ENCODE results near the gene SMPD2. TPM values are rescaled to one million over a fixed set of nuclear protein-coding genes. Genes with fewer than 3 reads are reported as not detected.

The SMPD2 gene
- total RNA-seq, 1 experiment from 2014 or later = 14.7 TPM

DNA sequence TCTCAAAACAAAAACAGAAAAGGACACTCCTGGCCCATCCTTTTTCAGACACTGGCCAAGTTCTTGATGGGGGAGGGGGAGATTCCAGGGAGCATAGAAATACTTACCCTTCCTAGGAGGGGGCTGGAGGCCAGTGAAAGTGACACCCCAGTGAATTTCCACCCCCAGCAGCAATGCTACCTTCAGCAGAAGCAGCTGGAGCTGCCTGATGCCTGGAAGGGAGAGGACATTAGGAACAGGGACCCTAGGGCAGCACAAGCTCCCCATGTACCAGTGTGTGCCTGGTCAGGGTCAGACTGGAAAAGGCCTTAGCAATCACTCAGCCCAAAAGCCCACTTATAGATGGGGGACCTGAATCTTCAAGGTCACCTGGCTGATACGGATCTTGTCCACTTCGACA, 12.6 kb downstream of the SMPD2 start:
- no peaks in the 10 kb centered on the region for H3K79me2 ChIP-seq (ENCODE audit: insufficient read depth, low read length)
- H3K9me3 ChIP-seq (ENCODE audit: control insufficient read depth in 1 of 2, insufficient read depth in 1 of 2, low read depth in 1 of 2, low read length in 2 of 2) = no peaks in the 10 kb centered on the region
- RAD21 ChIA-PET (ENCODE audit: low non-redundant PET in 1 of 2, low total read pairs in 2 of 2, uncharacterized antibody in 2 of 2, unreplicated experiment in 2 of 2) = no interaction called here
- POLR2A ChIA-PET = interaction anchor here (1.6 kb wide), 1 partner anchor 12 kb away, joined by 5 read pairs; no protein-coding TSS in a partner anchor
- no peak for TF ChIP-seq SIN3A (IDR thresholded peaks at IDR 0.05; ENCODE audit: low read depth)
- TF ChIP-seq, protein P1, sequence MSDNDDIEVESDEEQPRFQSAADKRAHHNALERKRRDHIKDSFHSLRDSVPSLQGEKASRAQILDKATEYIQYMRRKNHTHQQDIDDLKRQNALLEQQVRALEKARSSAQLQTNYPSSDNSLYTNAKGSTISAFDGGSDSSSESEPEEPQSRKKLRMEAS (IDR thresholded peaks at IDR 0.05) = no peak
- TF ChIP-seq YY1 (IDR thresholded peaks at IDR 0.05; ENCODE audit: extremely low read depth, insufficient replicate concordance, low read depth, low read length) = no peak
- TF ChIP-seq, protein P2, sequence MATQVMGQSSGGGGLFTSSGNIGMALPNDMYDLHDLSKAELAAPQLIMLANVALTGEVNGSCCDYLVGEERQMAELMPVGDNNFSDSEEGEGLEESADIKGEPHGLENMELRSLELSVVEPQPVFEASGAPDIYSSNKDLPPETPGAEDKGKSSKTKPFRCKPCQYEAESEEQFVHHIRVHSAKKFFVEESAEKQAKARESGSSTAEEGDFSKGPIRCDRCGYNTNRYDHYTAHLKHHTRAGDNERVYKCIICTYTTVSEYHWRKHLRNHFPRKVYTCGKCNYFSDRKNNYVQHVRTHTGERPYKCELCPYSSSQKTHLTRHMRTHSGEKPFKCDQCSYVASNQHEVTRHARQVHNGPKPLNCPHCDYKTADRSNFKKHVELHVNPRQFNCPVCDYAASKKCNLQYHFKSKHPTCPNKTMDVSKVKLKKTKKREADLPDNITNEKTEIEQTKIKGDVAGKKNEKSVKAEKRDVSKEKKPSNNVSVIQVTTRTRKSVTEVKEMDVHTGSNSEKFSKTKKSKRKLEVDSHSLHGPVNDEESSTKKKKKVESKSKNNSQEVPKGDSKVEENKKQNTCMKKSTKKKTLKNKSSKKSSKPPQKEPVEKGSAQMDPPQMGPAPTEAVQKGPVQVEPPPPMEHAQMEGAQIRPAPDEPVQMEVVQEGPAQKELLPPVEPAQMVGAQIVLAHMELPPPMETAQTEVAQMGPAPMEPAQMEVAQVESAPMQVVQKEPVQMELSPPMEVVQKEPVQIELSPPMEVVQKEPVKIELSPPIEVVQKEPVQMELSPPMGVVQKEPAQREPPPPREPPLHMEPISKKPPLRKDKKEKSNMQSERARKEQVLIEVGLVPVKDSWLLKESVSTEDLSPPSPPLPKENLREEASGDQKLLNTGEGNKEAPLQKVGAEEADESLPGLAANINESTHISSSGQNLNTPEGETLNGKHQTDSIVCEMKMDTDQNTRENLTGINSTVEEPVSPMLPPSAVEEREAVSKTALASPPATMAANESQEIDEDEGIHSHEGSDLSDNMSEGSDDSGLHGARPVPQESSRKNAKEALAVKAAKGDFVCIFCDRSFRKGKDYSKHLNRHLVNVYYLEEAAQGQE (IDR thresholded peaks at IDR 0.05; ENCODE audit: low read depth) = no peak
- TF ChIP-seq RAD21 (IDR thresholded peaks at IDR 0.05; ENCODE audit: low read depth) = no peak
- TF ChIP-seq EZH2phosphoT487 (IDR thresholded peaks at IDR 0.05; ENCODE audit: borderline replicate concordance) = no peak
- TF ChIP-seq EGR1 (IDR thresholded peaks at IDR 0.05; ENCODE audit: low read depth) = no peak
- TF ChIP-seq JUND (IDR thresholded peaks at IDR 0.05) = no peak
- TF ChIP-seq EZH2 (IDR thresholded peaks at IDR 0.05) = no peak
- TF ChIP-seq, protein P3, sequence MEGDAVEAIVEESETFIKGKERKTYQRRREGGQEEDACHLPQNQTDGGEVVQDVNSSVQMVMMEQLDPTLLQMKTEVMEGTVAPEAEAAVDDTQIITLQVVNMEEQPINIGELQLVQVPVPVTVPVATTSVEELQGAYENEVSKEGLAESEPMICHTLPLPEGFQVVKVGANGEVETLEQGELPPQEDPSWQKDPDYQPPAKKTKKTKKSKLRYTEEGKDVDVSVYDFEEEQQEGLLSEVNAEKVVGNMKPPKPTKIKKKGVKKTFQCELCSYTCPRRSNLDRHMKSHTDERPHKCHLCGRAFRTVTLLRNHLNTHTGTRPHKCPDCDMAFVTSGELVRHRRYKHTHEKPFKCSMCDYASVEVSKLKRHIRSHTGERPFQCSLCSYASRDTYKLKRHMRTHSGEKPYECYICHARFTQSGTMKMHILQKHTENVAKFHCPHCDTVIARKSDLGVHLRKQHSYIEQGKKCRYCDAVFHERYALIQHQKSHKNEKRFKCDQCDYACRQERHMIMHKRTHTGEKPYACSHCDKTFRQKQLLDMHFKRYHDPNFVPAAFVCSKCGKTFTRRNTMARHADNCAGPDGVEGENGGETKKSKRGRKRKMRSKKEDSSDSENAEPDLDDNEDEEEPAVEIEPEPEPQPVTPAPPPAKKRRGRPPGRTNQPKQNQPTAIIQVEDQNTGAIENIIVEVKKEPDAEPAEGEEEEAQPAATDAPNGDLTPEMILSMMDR (IDR thresholded peaks at IDR 0.05 in 2 of 3, conservative IDR thresholded peaks at IDR 0.05 in 1 of 3; ENCODE audit: borderline replicate concordance in 1 of 3, insufficient read depth in 1 of 3, low read depth in 2 of 3, low read length in 2 of 3) = no peak
- no peak for TF ChIP-seq ZFX (IDR thresholded peaks at IDR 0.05)
- TF ChIP-seq ZNF274 (IDR thresholded peaks at IDR 0.05; ENCODE audit: low read depth, low read length) = no peak
- TF ChIP-seq ELF1 (IDR thresholded peaks at IDR 0.05; ENCODE audit: borderline replicate concordance, low read depth) = no peak
- TF ChIP-seq TCF7L2 (IDR thresholded peaks at IDR 0.05; ENCODE audit: borderline replicate concordance, extremely low read depth, insufficient read depth, insufficient read length) = no peak
- TF ChIP-seq, protein P4, sequence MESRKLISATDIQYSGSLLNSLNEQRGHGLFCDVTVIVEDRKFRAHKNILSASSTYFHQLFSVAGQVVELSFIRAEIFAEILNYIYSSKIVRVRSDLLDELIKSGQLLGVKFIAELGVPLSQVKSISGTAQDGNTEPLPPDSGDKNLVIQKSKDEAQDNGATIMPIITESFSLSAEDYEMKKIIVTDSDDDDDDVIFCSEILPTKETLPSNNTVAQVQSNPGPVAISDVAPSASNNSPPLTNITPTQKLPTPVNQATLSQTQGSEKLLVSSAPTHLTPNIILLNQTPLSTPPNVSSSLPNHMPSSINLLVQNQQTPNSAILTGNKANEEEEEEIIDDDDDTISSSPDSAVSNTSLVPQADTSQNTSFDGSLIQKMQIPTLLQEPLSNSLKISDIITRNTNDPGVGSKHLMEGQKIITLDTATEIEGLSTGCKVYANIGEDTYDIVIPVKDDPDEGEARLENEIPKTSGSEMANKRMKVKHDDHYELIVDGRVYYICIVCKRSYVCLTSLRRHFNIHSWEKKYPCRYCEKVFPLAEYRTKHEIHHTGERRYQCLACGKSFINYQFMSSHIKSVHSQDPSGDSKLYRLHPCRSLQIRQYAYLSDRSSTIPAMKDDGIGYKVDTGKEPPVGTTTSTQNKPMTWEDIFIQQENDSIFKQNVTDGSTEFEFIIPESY (IDR thresholded peaks at IDR 0.05; ENCODE audit: extremely low read depth, insufficient replicate concordance, low read length) = no peak
- no peak for TF ChIP-seq FOSL1 (IDR thresholded peaks at IDR 0.05; ENCODE audit: low read depth)
- H3K4me2 ChIP-seq (ENCODE audit: low read length) = no peak overlapping the region
- no peak for DNase-seq (ENCODE audit: low read depth, low spot score)
- no TSS peak for BruUV-seq (replicated peaks)
- H3K27me3 ChIP-seq (ENCODE audit: insufficient read depth, low read length) = no peaks in the 10 kb centered on the region
- ATAC-seq = no peak
- no peak overlapping the region for H3K4me3 ChIP-seq (replicated peaks in 1 of 2; ENCODE audit: low read depth in 1 of 2, low read length in 2 of 2)
- H3K27ac ChIP-seq (ENCODE audit: low read depth, low read length) = no peak overlapping the region
- H2AFZ ChIP-seq (ENCODE audit: low read depth, low read length, poor library complexity, severe bottlenecking) = no peak overlapping the region
- H4K20me1 ChIP-seq (ENCODE audit: insufficient read depth) = no peaks in the 10 kb centered on the region
- no peak overlapping the region for H3K9ac ChIP-seq (ENCODE audit: low read length)
- H3K36me3 ChIP-seq (ENCODE audit: control insufficient read depth in 1 of 2, insufficient read depth in 2 of 2, low read length in 2 of 2) = peaks cover 0 to 5% of the 10 kb centered on the region in 2 experiments; a peak in 1 of 4 replicates
- H3K9me2 ChIP-seq (ENCODE audit: insufficient read depth) = no peaks in the 10 kb centered on the region
- CTCF ChIA-PET = interaction anchor here (1.6 kb wide), 1 partner anchor 12 kb away, joined by 4 read pairs; the partner anchor contains the start of genes PPIL6 and SMPD2
- peaks cover 4 to 33% of the 10 kb centered on the region in 2 experiments; a peak in 3 of 4 replicates for H3K4me1 ChIP-seq (ENCODE audit: control insufficient read depth in 1 of 2, insufficient read depth in 2 of 2, low read length in 2 of 2)
- intact Hi-C loops (cut with micrococcal nuclease) = no loop called here

Data from HCT116 (cell line).